GM19395 (cell line): ENCODE measurements around the gene SMU1.

Source experiments
- ATAC-seq: cut with Tn5 transposase; IDR thresholded peaks from one replicate; pipeline ENCODE4 v1.9.1; 2021; ENCODE audit warnings: mild to moderate bottlenecking, moderate library complexity; ENCODE audit not compliant: unreplicated experiment

Gene SMU1

GRCh38 chr9:33076046-33077004 lies at the start of gene SMU1:
Gene SMU1, minus strand, starts transcription at chr9:33076674. Its CDS starts 66 bp downstream, at chr9:33076608.
- peak; percentile 99 for ATAC-seq

- ATAC-seq: no peak
Measured at GRCh38 chr9:33125461-33125860, 49.0 kb upstream of the SMU1 start.

GRCh38 chr9:33124751-33125381 lies 48.4 kb upstream of the SMU1 start:
- peak; percentile 49 for ATAC-seq

- ATAC-seq: no peak
Measured at GRCh38 chr9:33124046-33124445, 47.6 kb upstream of the SMU1 start.

- ATAC-seq: no peak
Measured at GRCh38 chr9:33123407-33124031, 47.0 kb upstream of the SMU1 start.

GRCh38 chr9:33120620-33121019 lies 44.1 kb upstream of the SMU1 start:
- ATAC-seq: no peak

GRCh38 chr9:33117796-33118195 lies 41.3 kb upstream of the SMU1 start:
- ATAC-seq: no peak

- no peak for ATAC-seq
Measured at GRCh38 chr9:33117306-33117705, 40.8 kb upstream of the SMU1 start.

GRCh38 chr9:33116860-33117259 lies 40.4 kb upstream of the SMU1 start:
- peak; percentile 64 for ATAC-seq

GRCh38 chr9:33114746-33115145 lies 38.3 kb upstream of the SMU1 start:
- no peak for ATAC-seq

- ATAC-seq: no peak
Measured at GRCh38 chr9:33113799-33114547, 37.5 kb upstream of the SMU1 start.

- ATAC-seq: no peak
Measured at GRCh38 chr9:33112094-33112493, 35.6 kb upstream of the SMU1 start.

GRCh38 chr9:33111631-33112030 lies 35.2 kb upstream of the SMU1 start:
- ATAC-seq: no peak

GRCh38 chr9:33110686-33111085 lies 34.2 kb upstream of the SMU1 start:
- no peak for ATAC-seq

- ATAC-seq: no peak
Measured at GRCh38 chr9:33109850-33110595, 33.5 kb upstream of the SMU1 start.

- no peak for ATAC-seq
Measured at GRCh38 chr9:33109097-33109496, 32.6 kb upstream of the SMU1 start.

GRCh38 chr9:33108472-33108871 lies 32.0 kb upstream of the SMU1 start:
- ATAC-seq: no peak

- no peak for ATAC-seq
Measured at GRCh38 chr9:33107762-33108161, 31.3 kb upstream of the SMU1 start.

GRCh38 chr9:33106827-33107621 lies 30.6 kb upstream of the SMU1 start:
- no peak for ATAC-seq
